ENCODE data around the gene KIAA1210. TPM values are rescaled to one million over a fixed set of nuclear protein-coding genes. Genes with fewer than 3 reads are reported as not detected.

Gene KIAA1210
- total RNA-seq, 1 experiment from 2014 or later: not detected

DNA sequence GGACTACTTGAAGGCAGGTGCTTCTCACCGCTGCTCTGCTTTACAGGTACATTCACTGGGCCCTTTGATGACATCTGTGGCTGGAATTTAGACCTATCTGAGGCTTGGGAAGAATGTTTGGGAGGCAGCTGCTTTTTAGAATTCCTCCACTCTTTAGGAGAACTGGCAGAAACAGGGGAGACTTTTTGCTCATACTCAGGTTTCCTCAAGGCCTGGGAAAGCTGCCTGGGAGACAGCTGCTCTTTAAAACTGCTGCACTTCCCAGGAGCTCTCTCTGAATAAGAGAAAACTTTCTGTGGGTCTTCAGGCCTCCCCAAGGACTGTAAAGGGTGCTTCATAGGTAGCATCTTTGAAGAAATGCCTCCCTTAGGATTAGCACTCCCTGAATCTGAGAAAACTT is 40.5 kb downstream of the KIAA1210 start:
- no peaks in the 10 kb centered on the region for H3K9me2 ChIP-seq (ENCODE audit: insufficient read depth)
- no peaks in the 10 kb centered on the region for H4K20me1 ChIP-seq (ENCODE audit: insufficient read depth)
- POLR2A ChIA-PET (ENCODE audit: unreplicated experiment): interaction anchor here (0.6 kb wide), 1 partner anchor 125 kb away, joined by 3 read pairs; no protein-coding TSS in a partner anchor
- H3K4me1 ChIP-seq (replicated peaks; ENCODE audit: insufficient read depth): no peaks in the 10 kb centered on the region
- no peak overlapping the region for H3K4me3 ChIP-seq
- no peak overlapping the region for H2AFZ ChIP-seq
- BruUV-seq (replicated peaks): no TSS peak
- no peak for TF ChIP-seq EZH2 (IDR thresholded peaks at IDR 0.05; ENCODE audit: low read depth)
- TF ChIP-seq, protein P1, sequence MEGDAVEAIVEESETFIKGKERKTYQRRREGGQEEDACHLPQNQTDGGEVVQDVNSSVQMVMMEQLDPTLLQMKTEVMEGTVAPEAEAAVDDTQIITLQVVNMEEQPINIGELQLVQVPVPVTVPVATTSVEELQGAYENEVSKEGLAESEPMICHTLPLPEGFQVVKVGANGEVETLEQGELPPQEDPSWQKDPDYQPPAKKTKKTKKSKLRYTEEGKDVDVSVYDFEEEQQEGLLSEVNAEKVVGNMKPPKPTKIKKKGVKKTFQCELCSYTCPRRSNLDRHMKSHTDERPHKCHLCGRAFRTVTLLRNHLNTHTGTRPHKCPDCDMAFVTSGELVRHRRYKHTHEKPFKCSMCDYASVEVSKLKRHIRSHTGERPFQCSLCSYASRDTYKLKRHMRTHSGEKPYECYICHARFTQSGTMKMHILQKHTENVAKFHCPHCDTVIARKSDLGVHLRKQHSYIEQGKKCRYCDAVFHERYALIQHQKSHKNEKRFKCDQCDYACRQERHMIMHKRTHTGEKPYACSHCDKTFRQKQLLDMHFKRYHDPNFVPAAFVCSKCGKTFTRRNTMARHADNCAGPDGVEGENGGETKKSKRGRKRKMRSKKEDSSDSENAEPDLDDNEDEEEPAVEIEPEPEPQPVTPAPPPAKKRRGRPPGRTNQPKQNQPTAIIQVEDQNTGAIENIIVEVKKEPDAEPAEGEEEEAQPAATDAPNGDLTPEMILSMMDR (conservative IDR thresholded peaks at IDR 0.05): no peak
- H3F3A ChIP-seq (ENCODE audit: insufficient read depth, low read depth): no peaks in the 10 kb centered on the region
- CTCF ChIA-PET: no interaction called here
- intact Hi-C loops (cut with micrococcal nuclease; ENCODE audit: unreplicated experiment): no loop called here
- no peaks in the 10 kb centered on the region for H3K36me3 ChIP-seq (ENCODE audit: low read depth)
- no peaks in the 10 kb centered on the region for H3K79me2 ChIP-seq (ENCODE audit: low read depth)
- H3K9me3 ChIP-seq (ENCODE audit: insufficient read depth, low read depth): no peaks in the 10 kb centered on the region
- DNase-seq: no peak
- no peak overlapping the region for H3K4me2 ChIP-seq
- H3K27me3 ChIP-seq (ENCODE audit: insufficient read depth, low read depth): peaks cover 16% of the 10 kb centered on the region; the same call in 1 of the 2 replicates
- H3K27ac ChIP-seq: no peak overlapping the region

DNA sequence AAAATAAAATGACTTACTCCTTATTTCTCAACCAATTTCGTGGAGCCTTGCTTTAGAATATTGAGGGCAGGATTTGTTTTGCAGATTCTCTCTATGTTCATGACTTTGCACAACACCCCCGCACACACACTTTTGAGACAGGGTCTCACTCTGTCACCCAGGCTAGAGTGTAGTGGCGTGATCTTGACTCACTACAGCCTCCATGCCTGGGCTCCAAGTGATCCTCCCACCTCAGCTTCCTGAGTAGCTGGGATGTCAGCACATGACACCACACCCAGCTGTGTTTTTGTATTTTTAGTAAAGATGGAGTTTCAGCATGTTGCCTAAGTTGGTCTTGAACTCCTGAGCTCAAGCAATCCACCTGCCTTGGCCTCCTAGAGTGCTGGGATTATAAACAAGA is 42.8 kb downstream of the KIAA1210 start:
- H3K4me1 ChIP-seq (replicated peaks; ENCODE audit: insufficient read depth): no peaks in the 10 kb centered on the region
- no peak overlapping the region for H2AFZ ChIP-seq
- no TSS peak for BruUV-seq (replicated peaks)
- no peaks in the 10 kb centered on the region for H3K9me3 ChIP-seq (ENCODE audit: insufficient read depth, low read depth)
- no peak overlapping the region for H3K4me2 ChIP-seq
- peaks cover 6% of the 10 kb centered on the region; the same call in 1 of the 2 replicates for H3K27me3 ChIP-seq (ENCODE audit: insufficient read depth, low read depth)
- no peaks in the 10 kb centered on the region for H3K36me3 ChIP-seq (ENCODE audit: low read depth)
- no peak overlapping the region for H3K27ac ChIP-seq
- no peak for TF ChIP-seq EZH2 (IDR thresholded peaks at IDR 0.05; ENCODE audit: low read depth)
- TF ChIP-seq, protein P1 (conservative IDR thresholded peaks at IDR 0.05): no peak
- H4K20me1 ChIP-seq (ENCODE audit: insufficient read depth): no peaks in the 10 kb centered on the region
- ChIA-PET CTCF (interaction anchor here (0.6 kb wide), 1 partner anchor 916 kb away, joined by 3 read pairs; no protein-coding TSS in a partner anchor), POLR2A (ENCODE audit: unreplicated experiment) (no interaction called here)
- intact Hi-C loops (cut with micrococcal nuclease; ENCODE audit: unreplicated experiment): no loop called here
- no peaks in the 10 kb centered on the region for H3K9me2 ChIP-seq (ENCODE audit: insufficient read depth)
- no peaks in the 10 kb centered on the region for H3K79me2 ChIP-seq (ENCODE audit: low read depth)
- no peak overlapping the region for H3K4me3 ChIP-seq
- no peaks in the 10 kb centered on the region for H3F3A ChIP-seq (ENCODE audit: insufficient read depth, low read depth)
- no peak for DNase-seq

DNA sequence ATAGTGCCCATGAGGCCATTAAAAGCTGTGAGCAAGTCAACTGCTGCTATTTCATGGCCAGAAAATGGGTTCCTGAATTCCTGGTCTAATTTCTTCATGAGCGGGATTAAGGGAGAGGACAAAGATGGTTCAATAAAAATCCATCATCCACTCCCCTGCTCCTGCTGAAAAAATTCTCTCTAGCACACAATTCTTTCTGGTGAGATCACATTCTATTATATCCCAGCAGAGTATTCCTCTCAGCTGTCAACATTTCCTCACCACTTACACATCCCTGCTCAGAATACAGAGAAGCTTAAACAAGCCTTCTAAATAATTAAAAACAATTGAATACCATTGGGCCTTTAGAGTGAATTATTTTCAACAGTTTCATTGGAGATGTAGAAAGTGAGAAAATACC is 45.3 kb downstream of the KIAA1210 start:
- intact Hi-C loops (cut with micrococcal nuclease; ENCODE audit: unreplicated experiment): no loop called here
- Histone ChIP-seq H3K27me3 (ENCODE audit: insufficient read depth, low read depth) (no peaks in the 10 kb centered on the region; the same call in 1 of the 2 replicates), H3K27ac (no peak overlapping the region), H3K36me3 (ENCODE audit: low read depth) (no peaks in the 10 kb centered on the region), H3F3A (ENCODE audit: insufficient read depth, low read depth) (no peaks in the 10 kb centered on the region), H3K4me2 (no peak overlapping the region), H2AFZ (no peak overlapping the region), H3K9me3 (ENCODE audit: insufficient read depth, low read depth) (no peaks in the 10 kb centered on the region), H3K9me2 (ENCODE audit: insufficient read depth) (no peaks in the 10 kb centered on the region), H3K4me1 (replicated peaks; ENCODE audit: insufficient read depth) (no peaks in the 10 kb centered on the region), H3K4me3 (no peak overlapping the region), H3K79me2 (ENCODE audit: low read depth) (no peaks in the 10 kb centered on the region), H4K20me1 (ENCODE audit: insufficient read depth) (no peaks in the 10 kb centered on the region)
- POLR2A ChIA-PET (ENCODE audit: unreplicated experiment): interaction anchor here (0.6 kb wide), 1 partner anchor 211 kb away, joined by 3 read pairs; no protein-coding TSS in a partner anchor
- TF ChIP-seq, protein P1 (conservative IDR thresholded peaks at IDR 0.05): no peak
- no peak for TF ChIP-seq EZH2 (IDR thresholded peaks at IDR 0.05; ENCODE audit: low read depth)
- BruUV-seq (replicated peaks): no TSS peak
- CTCF ChIA-PET: no interaction called here
- no peak for DNase-seq

Data from PC-9 (cell line).